HepG2 (cell line): ENCODE measurements around the gene TMEM108. TPM values are rescaled to one million over a fixed set of nuclear protein-coding genes. Genes with fewer than 3 reads are reported as not detected.

Experiments used
- ATAC-seq: fragments of 200-7000 bp; cut with Tn5 transposase; 3 replicates; pipeline ENCODE4 v1.9.1; 2020; ENCODE audit warnings: mild to moderate bottlenecking, moderate library complexity
- BruUV-seq: library from RNA; stranded (reverse); fragments of 400-500 nt; replicated peaks from 2 replicates; lab custom pipeline; 2021; lab: Mats Ljungman, UMichigan
- CTCF ChIA-PET: fragments of 300-600 bp; formaldehyde crosslinking; extraction: SDS; loops from one replicate; lab custom pipeline; 2021; ENCODE audit warnings: low total read pairs, inconsistent platforms, low intra/inter-chr PET ratio; lab: Yijun Ruan, JAX
- POLR2A ChIA-PET: fragments of 350-600 bp; sonication (Branson Sonifier 250); formaldehyde crosslinking; loops from one replicate; lab custom pipeline; 2020; ENCODE audit warnings: antibody characterized with exemption, inconsistent platforms; lab: Yijun Ruan, JAX
- DNase-seq: peaks from one replicate; pipeline ENCODE4 v3.0.0-alpha.2; 2015; ENCODE audit warnings: low spot score
- FAIRE-seq: peaks from 3 replicates; lab custom pipeline; 2011; peaks lifted over from hg19 to GRCh38; lab: Jason Lieb, UNC
- H2AFZ ChIP-seq: one replicate; pipeline ENCODE4 v1.6.1; 2011; ENCODE audit warnings: low read length, inconsistent platforms
- H3K27ac ChIP-seq: fragments of 300-600 bp; 3 replicates; pipeline ENCODE4 v1.8.0; 2011; ENCODE audit warnings: mixed run types, mild to moderate bottlenecking, mixed read lengths, low read length, inconsistent platforms; ENCODE audit not compliant: insufficient read depth; ENCODE audit errors: extremely low read length
- H3K27me3 ChIP-seq, 2 experiments: fragments of 200-600 bp in 1 of 2; 2 replicates in 1 of 2; 3 replicates in 1 of 2; pipeline versions ENCODE4 v1.6.0 to v1.8.0; 2011; ENCODE audit warnings: low read length in 2 of 2, mild to moderate bottlenecking in 2 of 2, moderate library complexity in 2 of 2, inconsistent platforms in 1 of 2; ENCODE audit not compliant: insufficient read depth in 2 of 2, control insufficient read depth in 1 of 2
- H3K36me3 ChIP-seq, 2 experiments: fragments of 200-600 bp in 1 of 2; replicated peaks in 1 of 2; 2 replicates in 1 of 2; 3 replicates in 1 of 2; pipeline versions ENCODE4 v1.5.1 to v1.8.0; 2011; ENCODE audit warnings: low read length in 2 of 2, inconsistent platforms in 1 of 2; ENCODE audit not compliant: insufficient read depth in 2 of 2, control insufficient read depth in 1 of 2
- H3K4me1 ChIP-seq: 2 replicates; pipeline ENCODE4 v1.5.1; 2012; ENCODE audit warnings: low read length, inconsistent platforms; ENCODE audit not compliant: insufficient read depth
- H3K4me2 ChIP-seq: 2 replicates; pipeline ENCODE4 v1.6.0; 2011; ENCODE audit warnings: low read depth, low read length, inconsistent platforms
- H3K4me3 ChIP-seq, 3 experiments: fragments of 200-600 bp in 1 of 3; sonication (generic), shearing (Covaris generic) in 1 of 3; replicated peaks in 1 of 3; 2 replicates each; pipeline ENCODE4 v1.5.1; 2011 to 2016; ENCODE audit warnings: low read length in 3 of 3, inconsistent platforms in 2 of 3, low read depth in 2 of 3, mild to moderate bottlenecking in 2 of 3, control low read depth in 1 of 3, mixed read lengths in 1 of 3; ENCODE audit not compliant: insufficient read depth in 1 of 3
- H3K79me2 ChIP-seq: one replicate; pipeline ENCODE4 v1.6.1; 2011; ENCODE audit warnings: low read length, inconsistent platforms; ENCODE audit not compliant: insufficient read depth
- H3K9ac ChIP-seq: 2 replicates; pipeline ENCODE4 v1.6.0; 2011; ENCODE audit warnings: mild to moderate bottlenecking, low read depth, low read length, inconsistent platforms; ENCODE audit not compliant: insufficient read depth
- H3K9me3 ChIP-seq: 2 replicates; pipeline ENCODE4 v1.5.1; 2012; ENCODE audit warnings: mild to moderate bottlenecking, low read length
- H4K20me1 ChIP-seq: 2 replicates; pipeline ENCODE4 v1.6.0; 2011; ENCODE audit warnings: inconsistent platforms, mild to moderate bottlenecking, low read length, moderate library complexity; ENCODE audit not compliant: insufficient read depth
- HOXD1 ChIP-seq: sonication (generic); formaldehyde crosslinking; IDR thresholded peaks from 2 replicates; pipeline ENCODE4 v1.5.0; 2020; ENCODE audit warnings: missing genetic modification reagents
- PPARG ChIP-seq: conservative IDR thresholded peaks from 2 replicates; pipeline ENCODE4 v1.6.1; 2016; ENCODE audit warnings: missing biosample characterization, missing genetic modification reagents
- U2AF2 ChIP-seq: fragments of 200-400 bp; formaldehyde crosslinking; IDR thresholded peaks from 2 replicates; pipeline ENCODE4 v1.6.1; 2017; ENCODE audit warnings: low read depth, mild to moderate bottlenecking, low read length
- ZBTB8A ChIP-seq: sonication (generic); formaldehyde crosslinking; IDR thresholded peaks from 2 replicates; pipeline ENCODE4 v1.4.0; 2020; ENCODE audit warnings: mild to moderate bottlenecking, low read depth, missing genetic modification reagents, borderline replicate concordance
- ZNF121 ChIP-seq: sonication (generic); formaldehyde crosslinking; IDR thresholded peaks from 2 replicates; pipeline ENCODE4 v1.5.0; 2020; ENCODE audit warnings: mild to moderate bottlenecking, missing genetic modification reagents
- ZNF232 ChIP-seq: sonication (generic); formaldehyde crosslinking; IDR thresholded peaks from 2 replicates; pipeline ENCODE4 v1.4.0; 2020; ENCODE audit warnings: missing genetic modification reagents, borderline replicate concordance
- ZSCAN31 ChIP-seq: sonication (generic); formaldehyde crosslinking; IDR thresholded peaks from 2 replicates; pipeline ENCODE4 v1.5.0; 2020; ENCODE audit warnings: low read depth, mild to moderate bottlenecking, missing genetic modification reagents
- WGBS: methylation state at CpG from one replicate; pipeline ENCODE4 v1.1.6; 2017; ENCODE audit warnings: low lambda C conversion rate; 5-methylcytosine and 5-hydroxymethylcytosine counted together
- in situ Hi-C: cut with HindIII; loops from 2 replicates; pipeline ENCODE4 v1.10.0; 2017; ENCODE audit warnings: low pct_unique_long_range_greater_than_20kb; ENCODE audit not compliant: extremely low pct_ligation_motif_present
- intact Hi-C: fragments of 100-400 bp; cut with micrococcal nuclease; formaldehyde crosslinking; loops from one replicate; pipeline ENCODE4 v1.10.0; 2022; ENCODE audit not compliant: unreplicated experiment
- polyA plus RNA-seq, 8 experiments: library from polyadenylated mRNA; depleted of rRNA in 3 of 8; stranded (reverse) in 7 of 8; unstranded in 1 of 8; fragments of >200 nt; fragmentation: Illumina TruSeq in 4 of 8; extraction: Trizol in 4 of 8; gene quantifications; 2 replicates each; pipeline versions ENCODE4 v1.2.1 to v1.2.3, GENCODE V29; 2011 to 2016; ENCODE audit warnings: low read depth in 4 of 8, missing spikeins in 1 of 8, mixed read lengths in 1 of 8; ENCODE audit not compliant: insufficient read depth in 1 of 8
- total RNA-seq, 5 experiments: library from RNA; depleted of rRNA; stranded (reverse); fragments of >200 nt; fragmentation: Illumina TruSeq; extraction: Trizol; gene quantifications; 2 replicates each; pipeline ENCODE4 v1.2.3, GENCODE V29; 2016; ENCODE audit warnings: low read depth in 1 of 5

Gene TMEM108
- total and polyA plus RNA-seq, 2 of the 13 experiments (the other 11 are each of a cell fraction or from before 2014, with no cell fraction given) = not detected

DNA sequence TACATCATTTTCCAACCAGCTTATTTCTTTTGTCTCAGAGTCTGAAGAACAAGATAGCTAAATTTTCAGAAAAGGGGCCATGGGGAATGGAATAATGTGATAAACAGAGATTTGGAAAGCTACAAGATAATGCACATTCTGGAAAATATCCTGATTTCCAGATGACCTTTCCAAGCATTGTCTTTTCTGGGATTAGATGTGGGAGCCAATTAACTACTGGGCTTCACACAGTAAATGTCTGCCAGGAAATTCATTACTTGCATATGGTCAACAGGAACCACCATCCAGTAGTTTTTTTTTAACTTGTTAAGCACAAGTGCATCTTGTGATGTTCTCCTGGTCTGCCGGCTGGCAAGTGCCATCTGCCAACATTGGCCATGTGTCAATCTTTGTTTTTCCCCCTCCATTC is 230.5 kb downstream of the TMEM108 start:
- no peak for TF ChIP-seq ZBTB8A (CRISPR knock-in tag)
- no peak for TF ChIP-seq PPARG (CRISPR knock-in tag)
- TF ChIP-seq ZSCAN31 (CRISPR knock-in tag) = no peak
- TF ChIP-seq ZNF232 (CRISPR knock-in tag) = no peak
- TF ChIP-seq HOXD1 (CRISPR knock-in tag) = no peak
- no peak for TF ChIP-seq U2AF2
- no peak for ATAC-seq
- no peak for FAIRE-seq
- no peak for DNase-seq
- no peaks in the 10 kb centered on the region for H3K4me1 ChIP-seq
- H4K20me1 ChIP-seq = no peaks in the 10 kb centered on the region
- 3% methylated on average over 1 of the region's 1 CpG for WGBS
- no peaks in the 10 kb centered on the region for H3K27me3 ChIP-seq
- BruUV-seq = no TSS peak
- in situ Hi-C loops = no loop called here
- no peak overlapping the region for H3K9ac ChIP-seq
- H3K79me2 ChIP-seq = no peaks in the 10 kb centered on the region
- no peak overlapping the region for H3K4me2 ChIP-seq
- CTCF ChIA-PET = no interaction called here
- POLR2A ChIA-PET = no interaction called here
- no peak overlapping the region for H3K4me3 ChIP-seq
- H3K9me3 ChIP-seq = no peaks in the 10 kb centered on the region
- intact Hi-C loops = no loop called here
- no peak overlapping the region for H2AFZ ChIP-seq
- no peak overlapping the region for H3K27ac ChIP-seq
- no peaks in the 10 kb centered on the region for H3K36me3 ChIP-seq

GRCh38 chr3:133269393-133269792 is 231.2 kb downstream of the TMEM108 start:
- no peaks in the 10 kb centered on the region for H3K4me1 ChIP-seq
- no peak overlapping the region for H3K9ac ChIP-seq
- intact Hi-C loops (no loop called here), in situ Hi-C loops (no loop called here)
- WGBS = 11% methylated on average over 1 of the region's 1 CpG
- no peak overlapping the region for H2AFZ ChIP-seq
- H3K9me3 ChIP-seq = no peaks in the 10 kb centered on the region
- no peaks in the 10 kb centered on the region for H4K20me1 ChIP-seq
- TF ChIP-seq ZNF121 (CRISPR knock-in tag) = no peak
- no peaks in the 10 kb centered on the region for H3K27me3 ChIP-seq
- CTCF ChIA-PET = no interaction called here
- no peak overlapping the region for H3K4me2 ChIP-seq
- no peak for ATAC-seq
- BruUV-seq = no TSS peak
- H3K36me3 ChIP-seq = no peaks in the 10 kb centered on the region
- no peak overlapping the region for H3K4me3 ChIP-seq
- FAIRE-seq = no peak
- no peak overlapping the region for H3K27ac ChIP-seq
- H3K79me2 ChIP-seq = no peaks in the 10 kb centered on the region
- POLR2A ChIA-PET = no interaction called here
- no peak for DNase-seq
